Panc1 (cell line): ENCODE results near the gene AUNIP. TPM values are rescaled to one million over a fixed set of nuclear protein-coding genes. Genes with fewer than 3 reads are reported as not detected.

Source experiments
- microRNA-seq: library from miRNA; unstranded; fragments of <30 nt; microRNA quantifications from one replicate; pipeline ENCODE4 v1.1.0, GENCODE V29; 2020; ENCODE audit not compliant: unreplicated experiment
- total RNA-seq: library from RNA; stranded (reverse); gene quantifications from one replicate; pipeline ENCODE4 v1.2.1, GENCODE V29; 2021; ENCODE audit not compliant: unreplicated experiment

The AUNIP gene
- total RNA-seq, 1 experiment from 2014 or later: 12.2 TPM

Small RNA genes within 50 kb of the gene (microRNA-seq; reads per million reads assigned to microRNA genes)
- gene MIR3917: not detected

Other genes with a start within 250 kb of the AUNIP start
- gene MAN1C1, start 242.7 kb downstream of the AUNIP start, total RNA-seq: 1.5 TPM
- 57.2 TPM for gene SELENON, start 59.3 kb downstream of the AUNIP start, total RNA-seq
- 68.5 TPM for gene MTFR1L, start 39.5 kb downstream of the AUNIP start, total RNA-seq
- gene PAQR7, start 16.3 kb upstream of the AUNIP start, total RNA-seq: 30.9 TPM
- gene STMN1, start 47.0 kb upstream of the AUNIP start, total RNA-seq: 316 TPM
- 8.5 TPM for gene PAFAH2, start 138.6 kb upstream of the AUNIP start, total RNA-seq
- gene EXTL1, start 162.3 kb upstream of the AUNIP start, total RNA-seq: 0.10 TPM
- gene SLC30A2, start 186.7 kb upstream of the AUNIP start, total RNA-seq: 0.23 TPM
- not detected for gene TRIM63, start 208.2 kb upstream of the AUNIP start, total RNA-seq